OCI-LY7 (cell line): ENCODE measurements around the gene METAP1D. TPM values are rescaled to one million over a fixed set of nuclear protein-coding genes. Genes with fewer than 3 reads are reported as not detected.
A peak's percentile ranks its signal among the peaks of the same experiment; 100 is the strongest.
"Not testable (repeated sequence)": the region's sequence is repeated elsewhere in the genome, so short reads cannot be mapped to it uniquely, and the experiment has no call there.

Experiments used
- BruUV-seq: library from RNA; stranded (reverse); fragments of 400-500 nt; replicated peaks from 2 replicates; lab custom pipeline; 2021; lab: Mats Ljungman, UMichigan
- CTCF ChIA-PET: fragments of 300-600 bp; sonication (Branson Sonifier 250); formaldehyde crosslinking; loops from one replicate; lab custom pipeline; 2022; ENCODE audit warnings: antibody characterized with exemption; ENCODE audit not compliant: unreplicated experiment; lab: Charles Lee
- POLR2A ChIA-PET: fragments of 300-600 bp; sonication (Branson Sonifier 250); formaldehyde crosslinking; loops from one replicate; lab custom pipeline; 2022; ENCODE audit warnings: antibody characterized with exemption; lab: Charles Lee
- DNase-seq: peaks from one replicate; pipeline ENCODE4 v3.0.0-alpha.2; 2015; ENCODE audit warnings: low spot score
- H2AFZ ChIP-seq: fragments of 200-600 bp; sonication (generic), shearing (Covaris generic); 2 replicates; pipeline ENCODE4 v1.6.1; 2014; ENCODE audit warnings: mild to moderate bottlenecking, antibody characterized with exemption, low read length, moderate library complexity
- H3K27ac ChIP-seq: fragments of 200-600 bp; sonication (generic); 2 replicates; pipeline ENCODE4 v1.5.1; 2014; ENCODE audit warnings: mixed run types, low read depth, mild to moderate bottlenecking, moderate library complexity, low read length, inconsistent platforms; ENCODE audit not compliant: poor library complexity, severe bottlenecking
- H3K36me3 ChIP-seq: fragments of 200-600 bp; sonication (generic); 2 replicates; pipeline ENCODE4 v1.6.1; 2014; ENCODE audit warnings: mild to moderate bottlenecking, antibody characterized with exemption, low read length, moderate library complexity, mixed read lengths; ENCODE audit not compliant: insufficient read depth
- H3K4me1 ChIP-seq: fragments of 200-600 bp; sonication (generic); 2 replicates; pipeline ENCODE4 v1.5.1; 2014; ENCODE audit warnings: mild to moderate bottlenecking, low read length; ENCODE audit not compliant: insufficient read depth, poor library complexity, severe bottlenecking
- H3K4me2 ChIP-seq: fragments of 200-600 bp; sonication (generic); 2 replicates; pipeline ENCODE4 v1.6.1; 2014; ENCODE audit warnings: mild to moderate bottlenecking, low read length
- H3K4me3 ChIP-seq: fragments of 200-600 bp; sonication (generic); 2 replicates; pipeline ENCODE4 v1.5.1; 2014; ENCODE audit warnings: mild to moderate bottlenecking, low read depth, low read length; ENCODE audit not compliant: poor library complexity, severe bottlenecking
- H3K79me2 ChIP-seq: fragments of 200-600 bp; sonication (generic); 2 replicates; pipeline ENCODE4 v1.6.1; 2016; ENCODE audit warnings: low read depth, mild to moderate bottlenecking, low read length, moderate library complexity, mixed read lengths; ENCODE audit not compliant: insufficient read depth
- H3K9me2 ChIP-seq: fragments of 200-600 bp; sonication (generic); 2 replicates; pipeline ENCODE4 v1.6.1; 2016; ENCODE audit warnings: mild to moderate bottlenecking, low read length, mixed read lengths; ENCODE audit not compliant: insufficient read depth
- H3K9me3 ChIP-seq: fragments of 200-600 bp; sonication (generic); 2 replicates; pipeline ENCODE4 v1.6.1; 2014; ENCODE audit warnings: mild to moderate bottlenecking, mixed run types, low read length, mixed read lengths
- H4K20me1 ChIP-seq: fragments of 200-600 bp; sonication (generic); 2 replicates; pipeline ENCODE4 v1.6.1; 2014; ENCODE audit warnings: mild to moderate bottlenecking, antibody characterized with exemption, low read length, moderate library complexity, mixed read lengths; ENCODE audit not compliant: insufficient read depth
- CTCF ChIP-seq: fragments of 200-600 bp; sonication (generic); conservative IDR thresholded peaks from 2 replicates; pipeline ENCODE4 v1.5.1; 2014; ENCODE audit warnings: mild to moderate bottlenecking, antibody characterized with exemption, low read length, moderate library complexity, mixed read lengths
- EZH2phosphoT487 ChIP-seq: fragments of 200-600 bp; sonication (generic); IDR thresholded peaks from 2 replicates; pipeline ENCODE4 v1.6.1; 2018; ENCODE audit warnings: low read depth, borderline replicate concordance, mild to moderate bottlenecking, mixed run types, antibody characterized with exemption, low read length, moderate library complexity, mixed read lengths
- intact Hi-C: fragments of 100-400 bp; cut with micrococcal nuclease; formaldehyde crosslinking; loops from one replicate; pipeline ENCODE4 v1.10.0; 2022; ENCODE audit not compliant: unreplicated experiment
- total RNA-seq, 2 experiments: library from RNA; depleted of rRNA in 1 of 2; stranded (reverse); fragments of >200 nt in 1 of 2; shearing (Covaris generic) in 1 of 2; gene quantifications; 2 replicates each; pipeline ENCODE4 v1.2.3, GENCODE V29; 2014 to 2022

METAP1D gene
- total RNA-seq, 2 experiments from 2014 or later: 11.0 to 11.8 TPM

GRCh38 chr2:172063446-172063845 lies 63.7 kb downstream of the METAP1D start:
- H3K4me2 ChIP-seq: no peak overlapping the region
- H2AFZ ChIP-seq: no peak overlapping the region
- H3K79me2 ChIP-seq: no peaks in the 10 kb centered on the region
- no peak overlapping the region for H3K27ac ChIP-seq
- intact Hi-C loops: no loop called here
- no peaks in the 10 kb centered on the region for H3K9me2 ChIP-seq
- ChIA-PET POLR2A (interaction anchor here (1.0 to 1.4 kb wide), 3 partner anchors 9 to 170 kb away, joined by 3 to 5 read pairs (median 3); partner anchors contain the start of gene SLC25A12), CTCF (no interaction called here)
- H3K4me3 ChIP-seq: no peak overlapping the region
- no peaks in the 10 kb centered on the region for H3K4me1 ChIP-seq
- BruUV-seq: no TSS peak
- no peaks in the 10 kb centered on the region for H3K36me3 ChIP-seq
- no peaks in the 10 kb centered on the region for H3K9me3 ChIP-seq
- H4K20me1 ChIP-seq: no peaks in the 10 kb centered on the region
- TF ChIP-seq EZH2phosphoT487 (no peak), CTCF (no peak)
- DNase-seq: no peak

- H3K4me2 ChIP-seq: no peak overlapping the region
- H4K20me1 ChIP-seq: no peaks in the 10 kb centered on the region
- no peak overlapping the region for H3K27ac ChIP-seq
- H3K4me1 ChIP-seq: no peaks in the 10 kb centered on the region
- POLR2A ChIA-PET: no interaction called here
- no peaks in the 10 kb centered on the region for H3K79me2 ChIP-seq
- CTCF ChIA-PET: no interaction called here
- no peaks in the 10 kb centered on the region for H3K9me3 ChIP-seq
- no peak for DNase-seq
- TSS peak; percentile 33 for BruUV-seq
- no peaks in the 10 kb centered on the region for H3K36me3 ChIP-seq
- no peaks in the 10 kb centered on the region for H3K9me2 ChIP-seq
- H3K4me3 ChIP-seq: no peak overlapping the region
- no peak overlapping the region for H2AFZ ChIP-seq
- TF ChIP-seq EZH2phosphoT487: no peak
- TF ChIP-seq CTCF: no peak
- intact Hi-C loops: no loop called here
Measured at GRCh38 chr2:172065111-172065510, 65.4 kb downstream of the METAP1D start.

GRCh38 chr2:172066394-172066886 lies 66.7 kb downstream of the METAP1D start:
- no peaks in the 10 kb centered on the region for H3K36me3 ChIP-seq
- no peak for TF ChIP-seq CTCF
- TF ChIP-seq EZH2phosphoT487: no peak
- no peak overlapping the region for H2AFZ ChIP-seq
- no TSS peak for BruUV-seq
- H3K4me1 ChIP-seq: no peaks in the 10 kb centered on the region
- no peaks in the 10 kb centered on the region for H4K20me1 ChIP-seq
- DNase-seq: no peak
- no peak overlapping the region for H3K4me3 ChIP-seq
- H3K4me2 ChIP-seq: no peak overlapping the region
- no peak overlapping the region for H3K27ac ChIP-seq
- H3K9me3 ChIP-seq: no peaks in the 10 kb centered on the region
- no peaks in the 10 kb centered on the region for H3K9me2 ChIP-seq
- ChIA-PET CTCF (no interaction called here), POLR2A (interaction anchor here (0.6 to 0.7 kb wide), 2 partner anchors 103 to 1965 kb away, joined by 3 to 7 read pairs; no protein-coding TSS in a partner anchor)
- intact Hi-C loops: no loop called here
- H3K79me2 ChIP-seq: no peaks in the 10 kb centered on the region

GRCh38 chr2:172067905-172068304 lies 68.2 kb downstream of the METAP1D start:
- POLR2A ChIA-PET, BruUV-seq: not testable (repeated sequence)

More at GRCh38 chr2:172067905-172068304, 68.2 kb downstream of the METAP1D start:
- intact Hi-C loops, H3K4me1 ChIP-seq, H3K4me2 ChIP-seq, H3K79me2 ChIP-seq, CTCF ChIA-PET, H3K27ac ChIP-seq, H3K36me3 ChIP-seq, H3K9me2 ChIP-seq, DNase-seq, H2AFZ ChIP-seq, H3K4me3 ChIP-seq, H4K20me1 ChIP-seq, H3K9me3 ChIP-seq: not testable (repeated sequence)
